BJ (cell line): ENCODE data around the gene TMEM266. TPM values are rescaled to one million over a fixed set of nuclear protein-coding genes. Genes with fewer than 3 reads are reported as not detected.

ENCODE experiments used
- polyA plus RNA-seq: library from polyadenylated mRNA; depleted of rRNA; stranded (reverse); fragments of >200 nt; gene quantifications from 2 replicates; pipeline ENCODE4 v1.2.3, GENCODE V29; 2011; rRNA removed

The TMEM266 gene
- polyA plus RNA-seq, 1 experiment: 0.18 TPM

Other genes starting within 250 kb of the TMEM266 start
- 22.6 and 33.9 TPM in 2 replicates for gene UBE2Q2, start 216.5 kb upstream of the TMEM266 start, polyA plus RNA-seq
- gene FBXO22, start 156.1 kb upstream of the TMEM266 start, polyA plus RNA-seq: 31.8 and 51.6 TPM in 2 replicates
- gene NRG4, start 47.6 kb upstream of the TMEM266 start, polyA plus RNA-seq: not detected in 2 replicates